ENCODE measurements around the gene ITGA2B. TPM values are rescaled to one million over a fixed set of nuclear protein-coding genes. Genes with fewer than 3 reads are reported as not detected.

The ITGA2B gene
- total and polyA plus RNA-seq, 2 experiments from 2014 or later = 13.3 to 13.9 TPM

DNA sequence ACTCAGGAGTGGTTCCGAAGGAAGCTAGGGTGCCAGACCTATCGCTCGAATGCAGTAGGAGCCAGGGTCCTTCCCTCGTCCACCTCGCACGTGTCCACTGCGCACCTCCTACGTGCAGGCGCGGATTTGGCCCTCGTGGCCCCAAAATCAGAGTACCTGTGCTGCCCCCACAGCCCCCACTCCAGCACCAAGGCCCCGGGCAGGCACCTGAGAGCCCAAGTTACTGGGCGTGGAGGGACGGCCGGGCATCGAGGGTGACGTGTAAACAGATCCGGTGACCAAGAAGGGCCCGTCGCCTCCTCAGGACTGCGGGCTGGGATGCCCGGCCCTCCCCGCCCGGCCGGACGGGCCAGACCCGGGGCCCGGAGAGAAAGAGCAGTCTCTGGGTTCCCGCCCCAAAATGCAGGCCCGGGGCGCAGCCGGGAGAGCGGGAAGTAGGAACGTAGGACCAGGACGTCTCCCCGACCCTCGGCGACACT lies 65.3 kb downstream of the ITGA2B start (continued):
- TF ChIP-seq CREB1 (CRISPR knock-in tag; IDR thresholded peaks at IDR 0.05; ENCODE audit: low read depth) (no peak), ZNF331 (CRISPR knock-in tag; IDR thresholded peaks at IDR 0.05; ENCODE audit: low read depth) (no peak), JUNB (IDR thresholded peaks at IDR 0.05; ENCODE audit: unreplicated experiment) (no peak), STAT1 (IDR thresholded peaks at IDR 0.05; ENCODE audit: unreplicated experiment) (no peak), EZH2 (IDR thresholded peaks at IDR 0.05; ENCODE audit: low read depth, unreplicated experiment) (no peak), NANOG (IDR thresholded peaks at IDR 0.05; ENCODE audit: borderline replicate concordance) (no peak), ZNF462 (CRISPR knock-in tag; IDR thresholded peaks at IDR 0.05) (no peak), EZH2phosphoT487 (IDR thresholded peaks at IDR 0.05; ENCODE audit: unreplicated experiment) (no peak)

- DNase-seq (ENCODE audit: low spot score) (no peak), ATAC-seq (no peak)
- Histone ChIP-seq H4K20me1 (replicated peaks; ENCODE audit: insufficient read depth) (no peaks in the 10 kb centered on the region), H3K9me2 (ENCODE audit: insufficient read depth) (no peaks in the 10 kb centered on the region), H3K4me2 (peak overlapping the region; percentile 92), H3K27me3 (ENCODE audit: insufficient read depth) (peaks cover 16% of the 10 kb centered on the region), H3K27ac (ENCODE audit: low read depth) (no peak overlapping the region), H3K36me3 (ENCODE audit: insufficient read depth) (0 out of 2 replicates have a peak, but pooled peaks cover 4% of the 10 kb centered on the region), H3K79me2 (replicated peaks; ENCODE audit: insufficient read depth) (peaks cover 9% of the 10 kb centered on the region), H3K4me1 (ENCODE audit: insufficient read depth) (no peaks in the 10 kb centered on the region; the same call in 1 of the 2 replicates), H3F3A (replicated peaks; ENCODE audit: low read depth) (peaks cover 8% of the 10 kb centered on the region; the same call in 1 of the 2 replicates), H2AFZ (no peak overlapping the region), H3K4me3 (peak overlapping the region; percentile 89)
- Mint-ChIP-seq H3K4me3 (peak overlapping the region; percentile 92), H3K4me1 (peaks cover 12% of the 10 kb centered on the region), H3K9me3 (no peaks in the 10 kb centered on the region), H3K36me3 (ENCODE audit: low read depth) (peaks cover 35% of the 10 kb centered on the region), H3K27ac (no peak overlapping the region; the same call in 1 of the 2 replicates), H3K27me3 (ENCODE audit: insufficient read depth, low read depth, poor library complexity) (peaks cover 34% of the 10 kb centered on the region)
- TF ChIP-seq NANOG (IDR thresholded peaks at IDR 0.05; ENCODE audit: borderline replicate concordance) = no peak
- TF ChIP-seq CTCF (conservative IDR thresholded peaks at IDR 0.05; ENCODE audit: low read depth in 2 of 2) = no peak
Measured at GRCh38 chr17:44323359-44324091, 65.9 kb downstream of the ITGA2B start.
